ENCODE results near the gene SHD. TPM values are rescaled to one million over a fixed set of nuclear protein-coding genes. Genes with fewer than 3 reads are reported as not detected.
A peak's percentile ranks its signal among the peaks of the same experiment; 100 is the strongest.

Gene SHD
- total and polyA plus RNA-seq, 9 of the 15 experiments (the other 6 are each of a cell fraction or from before 2014, with no cell fraction given) = 0.05 to 0.62 (median 0.15) TPM; not detected in 5

DNA sequence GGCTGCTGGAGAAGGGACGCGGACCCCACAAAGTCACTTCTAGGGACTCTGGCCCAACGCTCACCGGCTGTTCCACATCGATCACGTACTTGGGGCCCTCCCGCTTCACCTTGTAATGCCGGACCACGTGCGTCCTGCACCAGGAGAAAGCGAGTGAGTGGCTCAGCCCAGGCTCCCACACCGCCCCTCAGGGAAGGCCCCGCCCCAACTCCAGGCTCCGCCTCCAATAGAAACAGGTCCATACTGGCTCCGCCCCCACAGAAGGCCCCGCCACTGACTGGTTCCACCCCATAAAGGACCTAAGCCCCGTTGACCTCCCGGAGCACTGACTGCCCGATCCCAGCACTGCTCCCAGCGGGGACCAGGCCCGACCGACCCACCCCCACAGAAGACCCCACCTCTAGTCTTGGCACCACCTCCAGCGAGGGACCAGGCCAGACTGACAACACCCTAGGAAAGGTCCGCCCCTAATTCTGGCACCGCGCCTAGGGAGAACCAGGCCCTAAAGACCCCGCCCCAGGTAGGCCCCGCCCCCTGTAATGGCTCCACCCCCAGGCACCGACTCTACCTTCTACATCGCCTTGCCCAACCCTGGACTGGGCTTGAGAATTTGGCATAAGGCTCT lies 48.3 kb downstream of the SHD start:
- peak overlapping the region; percentile 93 for H3K4me2 ChIP-seq (ENCODE audit: insufficient read depth, low read length)
- H3K36me3 ChIP-seq (ENCODE audit: control insufficient read depth, insufficient read depth, low read length) = peaks cover 4% of the 10 kb centered on the region
- peaks cover 19% of the 10 kb centered on the region for H3K79me2 ChIP-seq (ENCODE audit: control insufficient read depth, insufficient read depth, low read length)
- H3K27ac ChIP-seq (ENCODE audit: extremely low read depth, low read depth, low read length) = peak overlapping the region; percentile 72
- H4K20me1 ChIP-seq (replicated peaks; ENCODE audit: control insufficient read depth, insufficient read depth, low read length) = peaks cover 7% of the 10 kb centered on the region; the same call in 1 of the 2 replicates
- WGBS (ENCODE audit: insufficient coverage, low coverage, missing lambda C conversion rate) = under 1% methylated on average over 23 of the region's 30 CpGs
- in situ Hi-C loops (cut with MboI) (no loop called here), intact Hi-C loops (cut with micrococcal nuclease) (no loop called here)
- DNase-seq (ENCODE audit: extremely low read depth in 1 of 4, low spot score in 3 of 4) = peak; percentile 90 to 97 (median 92)
- H3K4me1 ChIP-seq (replicated peaks in 1 of 2; ENCODE audit: control insufficient read depth in 2 of 2, insufficient read depth in 2 of 2, low read length in 2 of 2) = peaks cover 2 to 54% of the 10 kb centered on the region in 2 experiments; a peak in 3 of 5 replicates
- ChIA-PET POLR2A (interaction anchor here (0.7 to 0.9 kb wide), 3 partner anchors 10 to 48 kb away, joined by 3 to 6 read pairs (median 6); partner anchors contain the start of gene MPND), CTCF (ENCODE audit: low intra/inter-chr PET ratio) (no interaction called here)
- no peaks in the 10 kb centered on the region for H3K9me3 ChIP-seq (replicated peaks; ENCODE audit: control insufficient read depth, insufficient read depth, low read depth, low read length)
- peak; percentile 98 for FAIRE-seq
- H3K27me3 ChIP-seq (ENCODE audit: control insufficient read depth in 2 of 2, insufficient read depth in 2 of 2, low read length in 2 of 2) = no peaks in the 10 kb centered on the region; a peak in 1 of 5 replicates
- H3K9me1 ChIP-seq (ENCODE audit: control insufficient read depth, insufficient read depth, low read length) = no peaks in the 10 kb centered on the region
- peak; percentile 87 for ATAC-seq
- no TSS peak for BruUV-seq (replicated peaks)
- peak overlapping the region; percentile 54 for H3K4me3 ChIP-seq
- peak overlapping the region; percentile 66 to 94 for H3K9ac ChIP-seq (ENCODE audit: insufficient read depth in 1 of 2, low read depth in 2 of 2, low read length in 2 of 2)
- H2AFZ ChIP-seq (ENCODE audit: low read depth, low read length) = peak overlapping the region; percentile 95
- TF ChIP-seq ZNF174 (CRISPR knock-in tag; IDR thresholded peaks at IDR 0.05) = no peak
- no peak for TF ChIP-seq ZNF707 (CRISPR knock-in tag; conservative IDR thresholded peaks at IDR 0.05)
- TF ChIP-seq, protein P1, sequence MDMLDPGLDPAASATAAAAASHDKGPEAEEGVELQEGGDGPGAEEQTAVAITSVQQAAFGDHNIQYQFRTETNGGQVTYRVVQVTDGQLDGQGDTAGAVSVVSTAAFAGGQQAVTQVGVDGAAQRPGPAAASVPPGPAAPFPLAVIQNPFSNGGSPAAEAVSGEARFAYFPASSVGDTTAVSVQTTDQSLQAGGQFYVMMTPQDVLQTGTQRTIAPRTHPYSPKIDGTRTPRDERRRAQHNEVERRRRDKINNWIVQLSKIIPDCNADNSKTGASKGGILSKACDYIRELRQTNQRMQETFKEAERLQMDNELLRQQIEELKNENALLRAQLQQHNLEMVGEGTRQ (CRISPR knock-in tag; IDR thresholded peaks at IDR 0.05) = peak; percentile 54; the same call in 1 of the 2 replicates
- TF ChIP-seq, protein P2, sequence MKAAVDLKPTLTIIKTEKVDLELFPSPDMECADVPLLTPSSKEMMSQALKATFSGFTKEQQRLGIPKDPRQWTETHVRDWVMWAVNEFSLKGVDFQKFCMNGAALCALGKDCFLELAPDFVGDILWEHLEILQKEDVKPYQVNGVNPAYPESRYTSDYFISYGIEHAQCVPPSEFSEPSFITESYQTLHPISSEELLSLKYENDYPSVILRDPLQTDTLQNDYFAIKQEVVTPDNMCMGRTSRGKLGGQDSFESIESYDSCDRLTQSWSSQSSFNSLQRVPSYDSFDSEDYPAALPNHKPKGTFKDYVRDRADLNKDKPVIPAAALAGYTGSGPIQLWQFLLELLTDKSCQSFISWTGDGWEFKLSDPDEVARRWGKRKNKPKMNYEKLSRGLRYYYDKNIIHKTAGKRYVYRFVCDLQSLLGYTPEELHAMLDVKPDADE (conservative IDR thresholded peaks at IDR 0.05; ENCODE audit: control insufficient read depth, low read depth, low read length) = 0 out of 2 replicates have a peak, but pooled peaks have one; percentile 24
- TF ChIP-seq KDM5B (IDR thresholded peaks at IDR 0.05; ENCODE audit: insufficient replicate concordance, low read depth, low read length) = peak; percentile 69
- 0 out of 2 replicates have a peak, but pooled peaks have one; percentile 11 for TF ChIP-seq MBD2 (IDR thresholded peaks at IDR 0.05; ENCODE audit: borderline replicate concordance, low read depth)
- TF ChIP-seq SP1 (CRISPR knock-in tag; IDR thresholded peaks at IDR 0.05) = peak; percentile 29; the same call in 1 of the 2 replicates
- TF ChIP-seq RBBP5 (IDR thresholded peaks at IDR 0.05; ENCODE audit: borderline replicate concordance, insufficient read depth, low read length, poor library complexity, severe bottlenecking) = peak; percentile 37
- TF ChIP-seq, protein P3, sequence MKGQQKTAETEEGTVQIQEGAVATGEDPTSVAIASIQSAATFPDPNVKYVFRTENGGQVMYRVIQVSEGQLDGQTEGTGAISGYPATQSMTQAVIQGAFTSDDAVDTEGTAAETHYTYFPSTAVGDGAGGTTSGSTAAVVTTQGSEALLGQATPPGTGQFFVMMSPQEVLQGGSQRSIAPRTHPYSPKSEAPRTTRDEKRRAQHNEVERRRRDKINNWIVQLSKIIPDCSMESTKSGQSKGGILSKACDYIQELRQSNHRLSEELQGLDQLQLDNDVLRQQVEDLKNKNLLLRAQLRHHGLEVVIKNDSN (CRISPR knock-in tag; IDR thresholded peaks at IDR 0.05) = peak; percentile 74
- TF ChIP-seq FOXM1 (IDR thresholded peaks at IDR 0.05; ENCODE audit: low read depth) = no peak
- peak; percentile 72; the same call in 1 of the 2 replicates for TF ChIP-seq FOXM1 (CRISPR knock-in tag; IDR thresholded peaks at IDR 0.05; ENCODE audit: low read depth)
- TF ChIP-seq, protein P4, sequence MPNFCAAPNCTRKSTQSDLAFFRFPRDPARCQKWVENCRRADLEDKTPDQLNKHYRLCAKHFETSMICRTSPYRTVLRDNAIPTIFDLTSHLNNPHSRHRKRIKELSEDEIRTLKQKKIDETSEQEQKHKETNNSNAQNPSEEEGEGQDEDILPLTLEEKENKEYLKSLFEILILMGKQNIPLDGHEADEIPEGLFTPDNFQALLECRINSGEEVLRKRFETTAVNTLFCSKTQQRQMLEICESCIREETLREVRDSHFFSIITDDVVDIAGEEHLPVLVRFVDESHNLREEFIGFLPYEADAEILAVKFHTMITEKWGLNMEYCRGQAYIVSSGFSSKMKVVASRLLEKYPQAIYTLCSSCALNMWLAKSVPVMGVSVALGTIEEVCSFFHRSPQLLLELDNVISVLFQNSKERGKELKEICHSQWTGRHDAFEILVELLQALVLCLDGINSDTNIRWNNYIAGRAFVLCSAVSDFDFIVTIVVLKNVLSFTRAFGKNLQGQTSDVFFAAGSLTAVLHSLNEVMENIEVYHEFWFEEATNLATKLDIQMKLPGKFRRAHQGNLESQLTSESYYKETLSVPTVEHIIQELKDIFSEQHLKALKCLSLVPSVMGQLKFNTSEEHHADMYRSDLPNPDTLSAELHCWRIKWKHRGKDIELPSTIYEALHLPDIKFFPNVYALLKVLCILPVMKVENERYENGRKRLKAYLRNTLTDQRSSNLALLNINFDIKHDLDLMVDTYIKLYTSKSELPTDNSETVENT (CRISPR knock-in tag; IDR thresholded peaks at IDR 0.05) = peak; percentile 4; the same call in 1 of the 2 replicates
- TF ChIP-seq FOSL1 (tag; conservative IDR thresholded peaks at IDR 0.05) = 0 out of 2 replicates have a peak, but pooled peaks have one; percentile 18
- TF ChIP-seq, protein P5, sequence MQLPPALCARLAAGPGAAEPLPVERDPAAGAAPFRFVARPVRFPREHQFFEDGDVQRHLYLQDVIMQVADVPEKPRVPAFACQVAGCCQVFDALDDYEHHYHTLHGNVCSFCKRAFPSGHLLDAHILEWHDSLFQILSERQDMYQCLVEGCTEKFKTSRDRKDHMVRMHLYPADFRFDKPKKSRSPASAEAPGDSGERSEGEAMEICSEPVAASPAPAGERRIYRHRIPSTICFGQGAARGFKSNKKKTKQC (CRISPR knock-in tag; IDR thresholded peaks at IDR 0.05) = no peak; the same call in 1 of the 2 replicates
